WTC11 (cell line): ENCODE results near the gene ABRAXAS1. TPM values are rescaled to one million over a fixed set of nuclear protein-coding genes. Genes with fewer than 3 reads are reported as not detected.

ENCODE experiments used
- ATAC-seq: fragments of 200-7000 bp; cut with Tn5 transposase; 2 replicates; pipeline ENCODE4 v1.10.0; 2021; ENCODE audit warnings: mild to moderate bottlenecking, moderate library complexity
- CTCF ChIA-PET: fragments of 300-600 bp; sonication (Branson Sonifier 250); formaldehyde crosslinking; loops from one replicate; lab custom pipeline; 2021; ENCODE audit warnings: antibody characterized with exemption; lab: Charles Lee
- POLR2A ChIA-PET: fragments of 350-600 bp; sonication (Branson Sonifier 250); formaldehyde crosslinking; loops from one replicate; lab custom pipeline; 2021; ENCODE audit warnings: antibody characterized with exemption; lab: Charles Lee
- DNase-seq: peaks from one replicate; pipeline ENCODE4 v3.0.0; 2021; ENCODE audit warnings: low spot score
- H3K27ac Mint-ChIP-seq: 2 replicates; pipeline ENCODE4 v1.8.0; 2021; ENCODE audit warnings: mixed read lengths
- H3K27me3 Mint-ChIP-seq: 2 replicates; pipeline ENCODE4 v1.8.0; 2021; ENCODE audit warnings: low read depth, mild to moderate bottlenecking, moderate library complexity, mixed read lengths
- H3K36me3 Mint-ChIP-seq: 2 replicates; pipeline ENCODE4 v1.8.0; 2021; ENCODE audit warnings: mixed read lengths
- H3K4me1 Mint-ChIP-seq: 2 replicates; pipeline ENCODE4 v1.8.0; 2022; ENCODE audit warnings: mixed read lengths
- H3K4me3 Mint-ChIP-seq: 2 replicates; pipeline ENCODE4 v1.8.0; 2021; ENCODE audit warnings: mild to moderate bottlenecking, moderate library complexity, mixed read lengths
- H3K9me3 Mint-ChIP-seq: 2 replicates; pipeline ENCODE4 v1.8.0; 2021; ENCODE audit warnings: mixed read lengths
- ELF4 ChIP-seq: sonication (generic); formaldehyde crosslinking; IDR thresholded peaks from 2 replicates; pipeline ENCODE4 v1.8.1; 2022; ENCODE audit warnings: low read depth, mild to moderate bottlenecking, moderate library complexity, missing genetic modification reagents
- FOXK1 ChIP-seq: sonication (generic); formaldehyde crosslinking; IDR thresholded peaks from 2 replicates; pipeline ENCODE4 v1.8.0; 2022; ENCODE audit warnings: mild to moderate bottlenecking, moderate library complexity, missing genetic modification reagents
- GRHL2 ChIP-seq: fragments of 250-450 bp; sonication (Bioruptor Pico); IDR thresholded peaks from 2 replicates; pipeline ENCODE4 v1.8.0; 2022; ENCODE audit warnings: mild to moderate bottlenecking, moderate library complexity; ENCODE audit not compliant: insufficient replicate concordance, severe bottlenecking
- HMGA2 ChIP-seq: fragments of 250-450 bp; sonication (Bioruptor Pico); IDR thresholded peaks from 2 replicates; pipeline ENCODE4 v1.4.0; 2021; ENCODE audit warnings: mild to moderate bottlenecking, moderate library complexity
- IRF2 ChIP-seq: sonication (generic); formaldehyde crosslinking; IDR thresholded peaks from 2 replicates; pipeline ENCODE4 v1.8.0; 2022; ENCODE audit warnings: low read depth, missing genetic modification reagents, borderline replicate concordance
- JUN ChIP-seq: sonication (generic); formaldehyde crosslinking; IDR thresholded peaks from 2 replicates; pipeline ENCODE4 v1.8.0; 2023; ENCODE audit warnings: mild to moderate bottlenecking, missing genetic modification reagents
- MYBL2 ChIP-seq: sonication (generic); formaldehyde crosslinking; IDR thresholded peaks from 2 replicates; pipeline ENCODE4 v1.8.1; 2023; ENCODE audit warnings: mild to moderate bottlenecking, moderate library complexity, missing genetic modification reagents
- NFATC4 ChIP-seq: fragments of 250-450 bp; sonication (Bioruptor Pico); IDR thresholded peaks from 2 replicates; pipeline ENCODE4 v1.9.0; 2021; ENCODE audit warnings: mild to moderate bottlenecking
- RELA ChIP-seq: sonication (generic); formaldehyde crosslinking; IDR thresholded peaks from 2 replicates; pipeline ENCODE4 v1.8.1; 2022; ENCODE audit warnings: missing genetic modification reagents, mild to moderate bottlenecking, borderline replicate concordance
- SOX15 ChIP-seq: fragments of 250-450 bp; sonication (Bioruptor Pico); IDR thresholded peaks from 2 replicates; pipeline ENCODE4 v1.9.0; 2021; ENCODE audit warnings: mild to moderate bottlenecking
- SP1 ChIP-seq: sonication (generic); formaldehyde crosslinking; conservative IDR thresholded peaks from 2 replicates; pipeline ENCODE4 v1.8.1; 2022; ENCODE audit warnings: missing genetic modification reagents
- TCF7 ChIP-seq: sonication (generic); formaldehyde crosslinking; IDR thresholded peaks from 2 replicates; pipeline ENCODE4 v1.8.0; 2022; ENCODE audit warnings: mild to moderate bottlenecking, low read depth, missing genetic modification reagents, moderate library complexity
- ZBTB21 ChIP-seq: sonication (generic); formaldehyde crosslinking; IDR thresholded peaks from 2 replicates; pipeline ENCODE4 v1.8.1; 2023; ENCODE audit warnings: mild to moderate bottlenecking, missing genetic modification reagents, borderline replicate concordance
- ZNF232 ChIP-seq: sonication (generic); formaldehyde crosslinking; IDR thresholded peaks from 2 replicates; pipeline ENCODE4 v1.8.0; 2022; ENCODE audit warnings: mild to moderate bottlenecking, missing genetic modification reagents
- total RNA-seq: library from RNA; stranded (reverse); gene quantifications from 3 replicates; pipeline ENCODE4 v1.2.3, GENCODE V29; 2021
- TF ChIP-seq, protein P1 (sequence below): fragments of 250-450 bp; sonication (Bioruptor Pico); IDR thresholded peaks from 2 replicates; pipeline ENCODE4 v1.8.0; 2021; ENCODE audit warnings: mild to moderate bottlenecking
- TF ChIP-seq, protein P2 (sequence below): sonication (generic); formaldehyde crosslinking; IDR thresholded peaks from 2 replicates; pipeline ENCODE4 v1.8.1; 2023; ENCODE audit warnings: mild to moderate bottlenecking, missing genetic modification reagents, moderate library complexity
- TF ChIP-seq, protein P3 (sequence below): sonication (generic); formaldehyde crosslinking; IDR thresholded peaks from 2 replicates; pipeline ENCODE4 v1.8.1; 2022; ENCODE audit warnings: low read depth, missing genetic modification reagents, borderline replicate concordance
- TF ChIP-seq, protein P4 (sequence below): fragments of 200-600 bp; IDR thresholded peaks from 2 replicates; pipeline ENCODE4 v1.8.0; 2022; ENCODE audit warnings: antibody characterized with exemption
- TF ChIP-seq, protein P5 (sequence below): sonication (generic); formaldehyde crosslinking; IDR thresholded peaks from 2 replicates; pipeline ENCODE4 v1.8.1; 2022; ENCODE audit warnings: mild to moderate bottlenecking, moderate library complexity, missing genetic modification reagents

ABRAXAS1 gene
- total RNA-seq, 1 experiment from 2014 or later: 26.3 TPM

DNA sequence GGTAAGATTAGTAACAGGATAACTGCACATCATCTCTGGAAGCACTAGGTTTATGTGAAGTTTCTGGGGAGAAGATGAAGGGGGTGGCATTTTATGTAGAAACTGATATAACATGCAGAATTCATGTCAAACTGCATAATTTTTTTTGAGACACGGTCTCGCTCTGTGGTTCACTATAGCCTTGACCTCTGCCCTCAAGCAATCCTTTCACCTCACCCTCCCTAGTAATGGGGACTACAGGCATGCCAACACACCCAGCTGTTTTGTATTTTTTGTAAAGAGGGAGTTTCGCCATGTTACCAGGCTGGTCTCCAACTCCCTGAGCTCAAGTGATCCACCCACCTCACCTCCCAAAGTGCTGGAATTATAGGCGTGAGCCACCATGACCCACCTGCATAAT lies 11.5 kb downstream of the ABRAXAS1 start:
- Mint-ChIP-seq H3K9me3 (no peaks in the 10 kb centered on the region), H3K4me1 (no peaks in the 10 kb centered on the region), H3K36me3 (peaks cover 16% of the 10 kb centered on the region), H3K27me3 (no peaks in the 10 kb centered on the region), H3K27ac (no peak overlapping the region), H3K4me3 (no peak overlapping the region)
- TF ChIP-seq ELF4 (CRISPR knock-in tag) (no peak), IRF2 (CRISPR knock-in tag) (no peak), ZNF232 (CRISPR knock-in tag) (no peak)
- TF ChIP-seq, protein P1, sequence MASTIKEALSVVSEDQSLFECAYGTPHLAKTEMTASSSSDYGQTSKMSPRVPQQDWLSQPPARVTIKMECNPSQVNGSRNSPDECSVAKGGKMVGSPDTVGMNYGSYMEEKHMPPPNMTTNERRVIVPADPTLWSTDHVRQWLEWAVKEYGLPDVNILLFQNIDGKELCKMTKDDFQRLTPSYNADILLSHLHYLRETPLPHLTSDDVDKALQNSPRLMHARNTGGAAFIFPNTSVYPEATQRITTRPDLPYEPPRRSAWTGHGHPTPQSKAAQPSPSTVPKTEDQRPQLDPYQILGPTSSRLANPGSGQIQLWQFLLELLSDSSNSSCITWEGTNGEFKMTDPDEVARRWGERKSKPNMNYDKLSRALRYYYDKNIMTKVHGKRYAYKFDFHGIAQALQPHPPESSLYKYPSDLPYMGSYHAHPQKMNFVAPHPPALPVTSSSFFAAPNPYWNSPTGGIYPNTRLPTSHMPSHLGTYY (CRISPR knock-in tag): no peak
- TF ChIP-seq, protein P2, sequence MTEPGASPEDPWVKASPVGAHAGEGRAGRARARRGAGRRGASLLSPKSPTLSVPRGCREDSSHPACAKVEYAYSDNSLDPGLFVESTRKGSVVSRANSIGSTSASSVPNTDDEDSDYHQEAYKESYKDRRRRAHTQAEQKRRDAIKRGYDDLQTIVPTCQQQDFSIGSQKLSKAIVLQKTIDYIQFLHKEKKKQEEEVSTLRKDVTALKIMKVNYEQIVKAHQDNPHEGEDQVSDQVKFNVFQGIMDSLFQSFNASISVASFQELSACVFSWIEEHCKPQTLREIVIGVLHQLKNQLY (CRISPR knock-in tag): no peak
- DNase-seq (no peak), ATAC-seq (no peak)
- CTCF ChIA-PET: no interaction called here
- POLR2A ChIA-PET: no interaction called here

DNA sequence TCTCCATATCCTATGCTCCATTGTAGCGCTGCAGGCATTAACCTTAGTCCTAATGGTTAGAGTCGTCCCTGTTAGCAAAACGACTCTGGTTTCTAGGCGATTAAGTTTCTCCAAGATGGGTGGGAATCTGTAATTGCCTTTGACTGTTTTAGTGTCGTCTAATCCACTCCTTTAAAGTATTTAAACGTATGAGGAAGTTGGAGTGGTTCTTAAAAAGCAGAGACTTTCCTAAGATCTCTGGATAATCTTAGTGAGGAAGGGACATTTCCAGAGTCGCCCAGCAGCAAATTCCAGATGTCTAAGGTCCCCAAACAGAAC lies 28.8 kb downstream of the ABRAXAS1 start:
- Mint-ChIP-seq H3K36me3 (peaks cover 31% of the 10 kb centered on the region), H3K9me3 (no peaks in the 10 kb centered on the region), H3K27me3 (no peaks in the 10 kb centered on the region), H3K4me3 (peak overlapping the region; percentile 98), H3K27ac (peak overlapping the region; percentile 99), H3K4me1 (peaks cover 11% of the 10 kb centered on the region)
- TF ChIP-seq RELA (no peak), SP1 (CRISPR knock-in tag) (no peak), IRF2 (CRISPR knock-in tag) (no peak), SOX15 (CRISPR knock-in tag) (no peak), NFATC4 (CRISPR knock-in tag) (no peak), MYBL2 (no peak), FOXK1 (no peak; the same call in 1 of the 2 replicates), ZBTB21 (CRISPR knock-in tag) (no peak), TCF7 (no peak), ELF4 (CRISPR knock-in tag) (no peak), GRHL2 (CRISPR knock-in tag) (no peak), HMGA2 (CRISPR knock-in tag) (no peak), ZNF232 (CRISPR knock-in tag) (no peak), JUN (no peak)
- TF ChIP-seq, protein P3, sequence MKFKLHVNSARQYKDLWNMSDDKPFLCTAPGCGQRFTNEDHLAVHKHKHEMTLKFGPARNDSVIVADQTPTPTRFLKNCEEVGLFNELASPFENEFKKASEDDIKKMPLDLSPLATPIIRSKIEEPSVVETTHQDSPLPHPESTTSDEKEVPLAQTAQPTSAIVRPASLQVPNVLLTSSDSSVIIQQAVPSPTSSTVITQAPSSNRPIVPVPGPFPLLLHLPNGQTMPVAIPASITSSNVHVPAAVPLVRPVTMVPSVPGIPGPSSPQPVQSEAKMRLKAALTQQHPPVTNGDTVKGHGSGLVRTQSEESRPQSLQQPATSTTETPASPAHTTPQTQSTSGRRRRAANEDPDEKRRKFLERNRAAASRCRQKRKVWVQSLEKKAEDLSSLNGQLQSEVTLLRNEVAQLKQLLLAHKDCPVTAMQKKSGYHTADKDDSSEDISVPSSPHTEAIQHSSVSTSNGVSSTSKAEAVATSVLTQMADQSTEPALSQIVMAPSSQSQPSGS (CRISPR knock-in tag): no peak
- TF ChIP-seq, protein P4, sequence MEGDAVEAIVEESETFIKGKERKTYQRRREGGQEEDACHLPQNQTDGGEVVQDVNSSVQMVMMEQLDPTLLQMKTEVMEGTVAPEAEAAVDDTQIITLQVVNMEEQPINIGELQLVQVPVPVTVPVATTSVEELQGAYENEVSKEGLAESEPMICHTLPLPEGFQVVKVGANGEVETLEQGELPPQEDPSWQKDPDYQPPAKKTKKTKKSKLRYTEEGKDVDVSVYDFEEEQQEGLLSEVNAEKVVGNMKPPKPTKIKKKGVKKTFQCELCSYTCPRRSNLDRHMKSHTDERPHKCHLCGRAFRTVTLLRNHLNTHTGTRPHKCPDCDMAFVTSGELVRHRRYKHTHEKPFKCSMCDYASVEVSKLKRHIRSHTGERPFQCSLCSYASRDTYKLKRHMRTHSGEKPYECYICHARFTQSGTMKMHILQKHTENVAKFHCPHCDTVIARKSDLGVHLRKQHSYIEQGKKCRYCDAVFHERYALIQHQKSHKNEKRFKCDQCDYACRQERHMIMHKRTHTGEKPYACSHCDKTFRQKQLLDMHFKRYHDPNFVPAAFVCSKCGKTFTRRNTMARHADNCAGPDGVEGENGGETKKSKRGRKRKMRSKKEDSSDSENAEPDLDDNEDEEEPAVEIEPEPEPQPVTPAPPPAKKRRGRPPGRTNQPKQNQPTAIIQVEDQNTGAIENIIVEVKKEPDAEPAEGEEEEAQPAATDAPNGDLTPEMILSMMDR: no peak
- TF ChIP-seq, protein P1 (CRISPR knock-in tag): no peak
- TF ChIP-seq, protein P5, sequence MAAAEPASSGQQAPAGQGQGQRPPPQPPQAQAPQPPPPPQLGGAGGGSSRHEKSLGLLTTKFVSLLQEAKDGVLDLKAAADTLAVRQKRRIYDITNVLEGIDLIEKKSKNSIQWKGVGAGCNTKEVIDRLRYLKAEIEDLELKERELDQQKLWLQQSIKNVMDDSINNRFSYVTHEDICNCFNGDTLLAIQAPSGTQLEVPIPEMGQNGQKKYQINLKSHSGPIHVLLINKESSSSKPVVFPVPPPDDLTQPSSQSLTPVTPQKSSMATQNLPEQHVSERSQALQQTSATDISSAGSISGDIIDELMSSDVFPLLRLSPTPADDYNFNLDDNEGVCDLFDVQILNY: no peak
- no peak for DNase-seq
- ChIA-PET POLR2A (interaction anchor here (1.2 kb wide), 1 partner anchor 94 kb away, joined by 6 read pairs; no protein-coding TSS in a partner anchor), CTCF (interaction anchor here (1.0 to 1.2 kb wide), 2 partner anchors 172 to 346 kb away, joined by 3 to 5 read pairs; partner anchors contain the start of gene COQ2)
- no peak for ATAC-seq
